Myocyte (in vitro differentiated cells): Measurements from ENCODE around the gene MXI1. TPM values are rescaled to one million over a fixed set of nuclear protein-coding genes. Genes with fewer than 3 reads are reported as not detected.

ENCODE experiments used
- DNase-seq: peaks from one replicate; pipeline ENCODE4 v3.0.0-alpha.2; 2012; ENCODE audit warnings: low read depth
- total RNA-seq: library from RNA; depleted of rRNA; stranded (reverse); fragments of >200 nt; gene quantifications from 2 replicates; pipeline ENCODE4 v1.2.3, GENCODE V29; 2014

MXI1 gene
- total RNA-seq, 1 donor from 2014 or later, result 18.5 TPM

DNA sequence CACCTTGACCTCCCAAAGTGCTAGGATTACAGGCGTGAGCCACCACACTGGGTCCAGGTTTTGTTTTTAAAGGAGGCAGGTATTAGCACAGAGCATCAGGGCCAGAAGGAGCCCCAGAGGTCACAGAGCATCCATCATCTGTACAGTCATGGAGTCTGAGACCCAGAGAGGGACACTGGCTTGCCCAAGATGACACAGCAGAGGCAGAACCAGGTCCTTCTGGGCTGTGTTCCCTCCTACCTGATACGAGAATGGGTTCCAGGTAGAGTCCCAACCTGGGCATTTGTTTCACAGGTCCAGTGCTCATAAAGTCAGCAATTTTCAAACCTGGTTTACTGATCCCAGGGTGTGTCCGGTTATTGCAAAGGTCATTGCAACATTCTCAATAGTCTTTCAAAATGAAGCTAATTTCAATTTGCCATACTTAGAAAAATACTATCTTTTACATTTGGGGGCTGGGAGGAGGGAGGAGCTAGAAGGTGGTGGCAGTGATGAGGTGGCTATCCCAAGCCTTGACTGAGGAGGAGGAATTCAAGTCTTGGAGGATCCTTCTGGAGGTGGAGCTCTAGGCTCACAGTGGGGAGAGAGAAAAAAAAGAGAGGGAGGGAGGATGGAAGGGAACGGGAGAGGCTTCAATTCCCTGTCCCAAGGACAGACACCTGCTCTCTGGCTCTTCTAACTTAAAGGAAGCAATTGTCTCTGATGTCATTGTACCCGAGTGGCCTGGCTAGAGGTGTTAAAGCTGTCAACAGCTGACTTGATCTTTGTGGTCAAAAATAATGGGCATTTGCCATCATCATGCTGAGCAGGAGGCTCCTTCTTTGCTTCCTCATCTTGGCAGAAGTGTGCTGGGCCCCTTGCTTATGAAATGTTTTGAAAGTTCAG is 8.1 kb downstream of the MXI1 start:
- DNase-seq, result peak; percentile 92

DNA sequence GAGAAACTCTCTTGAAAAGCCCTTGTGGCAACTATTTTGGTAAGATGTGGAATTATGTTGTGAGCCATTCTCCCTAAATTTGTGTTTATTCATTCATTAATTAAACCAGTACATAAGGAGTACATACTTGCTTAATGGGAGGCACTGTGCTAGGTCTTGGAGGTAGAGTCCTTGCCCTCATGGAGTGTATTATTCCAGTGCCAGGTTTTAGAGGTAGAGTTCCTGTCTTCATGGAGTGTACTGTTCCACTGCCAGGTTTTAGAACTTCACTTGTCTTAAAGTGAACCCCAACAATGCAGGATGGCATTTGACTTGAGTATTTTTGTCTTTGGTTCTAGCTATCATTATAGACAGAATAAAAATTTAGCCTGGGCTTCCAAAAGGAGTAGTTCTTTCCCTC is 8.8 kb downstream of the MXI1 start:
- DNase-seq, result peak; percentile 61

DNA sequence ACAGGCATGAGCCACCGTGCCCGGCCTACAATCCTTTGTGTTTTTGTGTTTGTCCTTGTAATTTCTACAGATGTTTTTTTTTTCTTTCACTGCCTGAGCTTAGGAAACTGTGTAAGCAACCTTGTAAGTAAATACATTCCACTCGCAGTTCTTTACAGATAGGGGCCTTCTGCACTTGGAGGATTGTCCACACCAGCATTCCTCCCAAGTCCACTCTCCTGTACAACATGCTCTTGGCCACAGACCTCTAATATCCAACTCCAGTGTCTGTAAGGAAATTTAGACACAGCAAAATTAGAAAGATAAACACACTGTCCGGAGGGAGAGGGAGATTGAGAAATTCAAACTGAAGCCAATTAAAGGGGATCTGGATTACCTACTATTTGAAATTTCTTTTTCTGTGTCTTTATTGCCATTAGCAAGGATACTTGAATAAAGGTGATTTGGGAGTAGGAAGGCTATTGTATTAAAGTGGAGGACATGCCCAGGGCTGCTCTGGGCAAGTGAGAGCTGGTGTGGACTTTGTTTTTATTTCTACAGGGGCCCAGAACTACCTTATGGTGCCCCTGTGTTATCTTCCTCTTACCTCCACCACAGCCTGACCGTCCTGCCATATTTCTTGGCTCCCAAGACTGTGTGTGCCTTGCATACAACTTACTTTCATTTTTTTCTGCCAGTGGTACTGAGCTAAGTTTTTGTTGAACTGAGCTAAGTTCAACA is 9.7 kb downstream of the MXI1 start:
- no peak for DNase-seq

DNA sequence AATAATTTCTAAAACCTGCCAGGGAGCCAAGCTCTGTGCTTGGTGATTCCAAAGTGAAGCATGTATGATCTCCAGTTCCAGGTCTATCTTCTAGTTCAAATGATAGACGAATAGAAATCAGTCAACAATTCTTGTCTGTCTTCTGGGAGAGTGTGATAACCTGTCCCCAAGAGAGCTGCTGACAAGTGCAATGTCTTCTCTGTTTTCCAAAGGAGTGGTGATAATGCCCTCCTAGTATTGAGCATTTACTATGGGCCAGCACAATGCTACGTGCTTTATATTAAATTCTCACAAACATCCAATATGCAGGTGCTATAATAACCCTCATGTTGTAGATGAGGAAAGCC is 10.2 kb downstream of the MXI1 start:
- no peak for DNase-seq

DNA sequence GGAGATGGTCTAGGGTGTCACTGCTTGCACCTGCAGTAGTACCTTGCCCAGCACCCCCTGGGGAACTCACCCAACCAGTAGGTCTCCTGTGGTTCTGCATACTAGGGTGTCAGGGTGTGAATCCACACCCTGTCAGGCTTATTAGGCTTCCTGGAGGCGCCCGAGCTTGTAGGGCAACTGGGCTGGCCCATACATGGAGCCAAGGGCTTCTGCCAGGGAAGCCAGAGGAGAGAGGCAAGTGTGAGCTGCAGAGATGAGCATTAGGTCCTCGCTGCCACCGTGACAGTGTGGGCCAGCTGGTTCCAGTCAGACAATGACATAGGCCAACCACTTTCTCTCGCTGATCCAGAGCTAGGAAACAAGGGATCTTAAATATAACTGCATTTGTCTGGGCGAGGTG is 11.2 kb downstream of the MXI1 start:
- no peak for DNase-seq

DNA sequence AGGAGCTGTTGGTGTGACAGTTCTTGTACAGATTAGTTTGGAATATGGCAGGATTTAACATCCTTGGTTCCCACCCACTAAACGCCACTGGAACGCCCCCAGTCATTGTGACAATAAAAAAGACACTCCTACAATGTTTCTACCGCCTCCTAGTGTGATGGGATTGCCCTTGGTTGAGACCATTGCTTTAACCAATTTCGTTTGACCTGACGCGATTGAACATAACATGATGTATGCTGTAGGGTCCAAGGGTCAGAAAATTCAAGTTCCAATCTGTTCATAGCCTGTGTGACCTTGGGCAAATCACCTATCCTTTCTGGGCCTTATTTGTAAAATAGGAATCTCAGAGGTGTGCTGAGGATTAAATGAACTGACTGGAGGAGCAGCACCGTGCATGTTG is 12.5 kb downstream of the MXI1 start:
- no peak for DNase-seq

DNA sequence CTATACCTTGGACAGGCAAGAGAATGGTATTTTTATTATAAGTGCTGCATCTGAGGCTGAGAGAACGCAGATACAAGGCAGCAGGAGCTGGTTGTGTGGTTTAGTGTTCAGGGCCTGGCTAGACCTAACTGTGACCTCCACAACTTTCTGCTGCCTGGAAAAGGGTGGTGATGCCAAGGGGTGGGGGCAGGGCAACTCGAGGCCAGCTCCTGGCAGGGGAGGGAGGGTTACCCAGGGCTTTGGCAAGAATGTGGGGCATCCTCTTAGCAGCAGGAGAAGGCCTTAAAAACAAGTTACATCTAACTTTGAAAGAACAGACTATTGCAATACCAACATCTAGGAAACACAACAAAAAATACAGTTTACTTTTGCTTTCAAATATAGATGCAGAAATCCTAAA is 13.0 kb downstream of the MXI1 start:
- no peak for DNase-seq

DNA sequence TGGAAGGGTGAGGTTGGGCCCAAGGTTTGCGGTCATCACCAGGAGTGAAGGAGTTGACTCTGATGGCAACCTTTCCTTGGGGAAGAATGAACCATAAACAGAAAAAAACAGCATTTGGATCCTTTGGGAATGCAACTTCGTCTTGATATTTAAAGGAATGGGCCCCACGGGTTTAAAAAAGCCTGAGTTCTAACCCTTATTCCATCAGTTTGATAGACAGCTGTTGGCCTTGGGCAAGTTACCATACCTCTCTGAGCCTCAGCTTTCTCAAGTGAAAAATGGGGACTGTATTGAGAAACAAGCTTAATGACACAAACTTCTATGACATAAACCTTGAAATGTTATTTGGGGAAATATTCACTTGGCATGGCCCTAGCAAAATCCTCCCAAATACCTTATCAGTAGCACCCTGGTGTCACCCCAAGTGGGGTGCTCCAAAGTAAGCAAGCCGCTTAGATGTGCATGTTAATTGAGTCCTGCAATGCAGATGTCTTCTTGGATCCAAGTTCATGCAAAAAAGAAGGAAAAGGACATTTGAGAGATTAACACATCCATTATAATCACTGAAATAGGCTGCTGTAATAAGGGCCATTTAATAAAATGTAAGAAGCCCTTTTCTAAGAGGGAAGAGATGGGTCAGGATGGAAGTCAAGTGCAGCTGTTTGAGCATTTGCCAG is 13.8 kb downstream of the MXI1 start:
- DNase-seq, result no peak

DNA sequence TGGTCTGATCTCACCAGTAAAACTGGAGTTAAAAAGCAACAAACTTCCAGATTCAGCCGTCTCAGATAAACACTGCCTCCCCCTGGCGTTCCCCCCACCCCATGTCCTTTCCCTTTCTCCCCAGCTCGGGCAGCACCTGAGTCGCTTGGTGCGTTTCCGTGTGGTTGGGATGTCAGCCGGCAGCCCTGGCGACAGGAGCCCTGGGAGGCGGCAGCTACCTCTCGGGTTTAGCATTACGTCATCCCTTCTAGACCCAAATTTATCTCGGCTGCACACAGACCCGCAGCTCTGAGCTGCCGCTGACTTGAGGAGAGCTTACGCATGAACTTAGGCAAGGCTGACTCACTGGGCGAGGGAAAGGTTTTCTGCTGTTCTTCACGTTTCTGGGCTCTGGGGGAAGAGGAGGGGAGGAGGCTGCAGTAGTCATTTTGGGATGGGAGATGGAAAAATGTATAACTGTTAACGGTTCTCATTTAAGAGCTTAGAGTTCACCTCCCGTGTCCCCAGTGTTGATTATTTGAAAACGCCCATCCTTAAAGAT is 14.4 kb downstream of the MXI1 start:
- peak; percentile 93 for DNase-seq

DNA sequence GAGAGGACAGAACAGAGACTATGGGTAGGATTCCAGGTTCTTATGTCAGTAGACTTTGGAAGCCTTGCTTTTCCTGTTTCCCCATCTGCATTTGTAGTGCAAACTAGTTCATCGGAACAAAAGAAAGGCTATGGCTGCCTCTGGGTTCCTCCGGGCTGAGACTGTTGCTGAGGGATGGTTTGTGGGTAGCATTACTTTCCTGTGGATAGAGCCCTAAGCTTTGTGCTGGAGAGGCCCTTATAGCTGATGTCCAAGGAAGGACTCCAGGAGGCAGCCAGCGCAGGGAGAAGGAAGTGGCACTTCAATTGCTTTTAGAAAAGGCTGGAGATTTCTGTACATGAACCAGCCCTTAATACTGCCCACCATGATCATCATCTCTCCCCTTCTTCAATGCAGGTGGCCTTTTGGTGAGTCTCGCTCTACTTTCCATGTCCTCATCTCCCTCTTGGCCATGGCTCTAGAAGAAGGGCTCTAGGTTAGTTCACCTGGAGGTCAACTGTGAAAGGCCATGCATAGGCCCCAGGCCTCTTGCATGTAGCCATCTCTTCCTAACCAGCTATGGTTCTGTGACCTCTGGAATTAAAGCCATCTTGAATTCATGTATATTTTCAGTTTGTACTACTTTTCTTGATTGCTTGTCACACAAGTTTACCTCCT is 15.4 kb downstream of the MXI1 start:
- DNase-seq, result no peak

DNA sequence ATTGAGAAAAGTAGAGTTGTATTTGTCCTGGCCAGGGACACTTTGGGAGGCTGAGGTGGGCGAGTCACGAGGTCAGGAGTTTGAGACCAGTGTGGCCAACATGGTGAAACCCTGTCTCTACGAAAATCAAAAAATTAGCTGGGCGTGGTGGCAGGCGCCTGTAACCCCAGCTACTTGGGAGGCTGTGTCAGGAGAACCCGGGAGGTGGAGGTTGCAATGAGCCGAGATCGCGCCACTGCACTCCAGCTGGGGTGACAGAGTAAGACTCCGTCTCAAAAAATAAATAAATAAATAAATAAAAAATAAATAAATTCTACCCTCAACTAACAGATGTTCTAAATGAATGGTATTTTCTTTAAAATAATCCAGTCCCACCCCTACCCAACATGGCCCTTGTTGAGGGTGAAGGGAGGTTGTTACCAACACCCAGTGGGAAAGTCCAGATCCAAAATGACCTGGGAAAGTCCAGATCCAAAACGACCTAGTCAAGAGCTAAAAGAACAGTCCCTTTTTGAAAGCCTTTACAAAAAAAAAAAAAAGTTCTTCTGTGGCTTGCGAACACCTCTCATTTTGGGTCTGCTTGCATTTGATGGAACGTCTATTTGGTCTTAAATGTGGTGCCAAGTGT is 16.0 kb downstream of the MXI1 start:
- no peak for DNase-seq

DNA sequence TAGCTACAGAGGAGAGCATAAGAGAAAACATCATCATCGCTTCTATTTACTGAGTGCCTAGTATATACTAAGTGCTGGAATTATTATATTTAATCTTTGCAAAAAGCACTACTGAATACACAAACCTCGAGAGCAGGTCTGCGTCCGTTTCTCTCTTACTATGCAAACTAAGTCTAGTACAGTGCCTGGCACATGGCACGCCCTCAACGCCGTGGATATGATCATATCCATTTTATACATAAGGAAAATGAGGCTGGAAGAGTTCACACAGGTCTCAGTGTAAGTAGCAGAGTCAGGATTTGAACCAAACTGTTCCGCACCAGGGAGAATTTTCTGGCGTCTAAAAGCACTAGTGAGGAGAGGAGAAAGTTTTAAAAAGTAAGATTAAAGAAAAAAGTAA is 17.6 kb downstream of the MXI1 start:
- DNase-seq, result no peak

DNA sequence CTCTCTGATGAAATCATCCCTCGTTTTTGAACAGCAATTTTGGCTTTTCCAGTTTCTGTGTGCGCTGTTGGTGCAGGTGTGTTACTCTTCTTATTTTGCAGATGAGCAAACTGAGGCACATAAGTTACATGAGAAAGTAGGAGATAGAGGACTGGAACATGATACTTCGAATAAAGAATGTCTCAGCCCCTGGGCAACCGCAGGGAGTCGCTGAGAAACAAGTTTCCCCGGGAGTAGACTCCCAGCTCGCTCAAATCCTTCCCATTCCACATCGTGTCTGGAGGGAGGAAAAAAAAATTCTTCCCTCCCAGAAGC is 18.0 kb downstream of the MXI1 start:
- DNase-seq, result no peak

DNA sequence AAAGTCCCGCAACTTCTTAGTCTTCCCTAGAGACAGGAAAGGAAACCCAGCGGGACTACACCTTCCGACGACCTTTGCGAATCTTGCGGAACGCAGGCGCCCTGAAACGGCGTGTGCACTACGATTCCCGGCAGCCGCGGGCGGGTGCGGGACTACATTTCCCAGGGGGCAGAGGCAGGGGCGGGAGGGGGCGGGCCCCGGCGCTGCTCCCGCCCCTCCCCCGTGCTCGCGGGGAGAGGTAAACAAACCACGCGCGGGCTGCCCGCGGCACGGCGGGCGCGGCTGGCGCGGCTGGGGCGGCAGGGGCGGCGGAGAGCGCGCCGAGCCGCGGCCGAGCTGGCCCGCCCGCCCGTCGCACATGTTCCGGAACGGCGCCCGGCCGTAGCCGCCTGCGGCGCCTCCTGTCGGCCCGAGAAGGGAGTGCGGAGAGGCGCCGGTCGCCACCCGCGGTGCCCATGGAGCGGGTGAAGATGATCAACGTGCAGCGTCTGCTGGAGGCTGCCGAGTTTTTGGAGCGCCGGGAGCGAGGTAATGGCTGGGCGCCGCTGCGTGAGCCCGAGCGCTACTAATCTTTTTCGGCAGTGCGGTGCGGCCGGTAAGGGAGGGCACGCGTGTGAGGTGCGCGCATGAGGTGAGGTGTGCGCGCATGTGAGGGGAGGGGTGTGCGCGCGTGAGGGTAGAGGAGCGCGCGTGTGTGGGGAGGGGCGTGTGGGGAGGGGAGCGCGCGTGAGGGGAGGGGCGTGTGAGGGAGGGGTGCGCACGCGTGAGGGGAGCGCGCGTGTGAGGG is 18.5 kb downstream of the MXI1 start:
- peak; percentile 95 for DNase-seq

DNA sequence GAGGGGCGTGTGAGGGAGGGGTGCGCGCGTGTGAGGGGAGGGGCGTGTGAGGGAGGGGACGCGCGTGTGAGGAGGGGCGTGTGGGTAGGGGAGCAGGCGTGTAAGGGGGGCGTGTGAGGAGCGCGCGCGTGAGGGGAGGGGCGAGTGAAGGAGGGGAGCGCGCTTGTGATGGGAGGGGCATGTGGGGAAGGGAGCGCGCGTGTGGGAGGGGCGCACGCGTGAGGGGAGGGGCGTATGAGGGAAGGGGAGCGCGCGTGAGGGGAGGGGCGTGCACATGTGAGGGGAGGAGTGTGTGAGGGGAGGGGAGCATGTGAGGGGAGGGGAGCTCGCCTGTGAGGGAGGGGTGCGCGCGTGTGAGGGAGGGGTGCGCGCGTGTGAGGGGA is 19.1 kb downstream of the MXI1 start:
- DNase-seq, result peak; percentile 89

DNA sequence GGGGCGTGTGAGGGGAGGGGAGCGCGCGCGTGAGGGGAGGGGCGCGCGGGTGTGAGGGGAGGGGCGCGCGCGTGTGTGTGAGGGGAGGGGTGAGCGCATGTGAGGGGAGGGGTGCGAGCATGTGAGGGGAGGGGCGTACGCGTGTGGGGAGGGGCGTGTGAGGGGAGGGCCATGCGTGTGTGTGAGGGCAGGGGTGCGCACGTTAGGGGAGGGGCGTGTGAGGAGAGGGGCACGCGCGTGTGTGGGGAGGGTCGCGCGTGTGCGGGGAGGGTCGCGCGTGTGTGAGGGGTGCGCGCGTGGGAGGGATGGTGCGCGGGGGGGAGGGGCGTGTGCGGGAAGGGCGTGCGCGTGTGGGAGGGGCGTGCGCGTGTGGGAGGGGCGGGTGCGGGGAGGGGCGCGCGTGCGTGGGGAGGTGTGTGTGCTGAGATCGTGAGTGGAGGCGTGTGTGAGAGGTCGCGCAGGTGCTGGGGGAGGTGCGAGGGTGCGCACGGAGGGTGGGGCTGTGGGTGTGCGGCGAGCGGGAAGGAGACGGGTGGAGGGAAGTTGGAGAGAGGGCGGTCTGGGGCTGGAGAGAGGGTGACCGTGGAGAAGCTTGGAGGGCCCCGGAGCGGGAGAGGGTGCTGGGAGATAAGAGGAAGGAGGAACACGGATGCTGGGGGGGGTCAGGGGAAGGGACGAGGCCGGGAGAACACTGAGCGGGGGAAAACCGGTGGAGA is 19.7 kb downstream of the MXI1 start:
- DNase-seq, result no peak

DNA sequence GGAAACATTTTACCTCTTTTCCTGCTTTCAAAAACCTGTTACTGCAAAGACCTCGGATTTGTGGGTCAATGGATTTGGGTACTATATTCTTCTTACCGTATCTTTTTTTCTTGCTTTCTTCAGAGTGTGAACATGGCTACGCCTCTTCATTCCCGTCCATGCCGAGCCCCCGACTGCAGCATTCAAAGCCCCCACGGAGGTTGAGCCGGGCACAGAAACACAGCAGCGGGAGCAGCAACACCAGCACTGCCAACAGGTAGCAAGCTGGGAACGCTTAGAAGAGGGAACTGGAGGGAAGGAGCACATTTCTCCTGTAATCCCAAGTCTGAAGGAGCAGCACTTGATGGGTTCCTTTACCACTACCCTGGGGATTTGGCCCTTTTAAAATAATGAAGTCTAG is 20.7 kb downstream of the MXI1 start:
- no peak for DNase-seq

DNA sequence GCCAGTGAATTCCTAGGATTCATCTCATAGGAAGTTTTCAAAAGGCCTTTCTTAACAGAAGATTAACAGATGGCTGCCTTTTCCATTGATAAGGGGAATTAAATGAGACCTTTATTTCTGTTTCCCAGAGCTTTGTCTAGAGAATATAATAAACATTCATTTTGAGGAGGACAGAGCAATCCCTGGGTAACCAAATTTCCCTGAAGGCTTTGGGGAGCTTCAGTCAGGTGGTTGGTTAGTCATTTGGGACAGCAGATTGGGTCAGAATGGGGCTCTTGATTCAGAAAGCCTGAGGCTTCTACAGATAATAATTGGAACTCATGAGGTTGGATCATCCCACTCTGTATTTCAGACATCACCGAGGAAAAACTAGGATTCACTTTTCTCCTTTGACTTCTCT is 21.8 kb downstream of the MXI1 start:
- no peak for DNase-seq

DNA sequence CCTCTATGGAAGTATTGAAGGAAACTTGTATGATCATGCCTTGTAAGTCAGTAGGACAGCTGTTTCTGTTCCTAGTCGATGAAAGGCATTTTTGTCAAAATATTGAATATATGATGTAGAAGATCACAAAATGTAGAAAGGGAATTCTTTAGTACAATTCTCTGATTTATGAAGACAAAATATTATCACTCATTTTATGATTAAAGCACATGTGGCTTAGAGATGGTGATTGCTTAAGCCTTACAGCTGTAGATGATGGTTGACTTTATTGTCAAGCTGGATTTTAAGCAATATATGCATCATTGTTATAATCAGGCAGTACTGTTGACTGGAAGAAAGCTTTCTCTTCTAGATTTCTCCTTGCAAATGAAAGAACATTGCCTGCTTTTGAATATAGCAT is 26.4 kb downstream of the MXI1 start:
- no peak for DNase-seq
